H1 (cell line): ENCODE measurements around the gene BLNK. TPM values are rescaled to one million over a fixed set of nuclear protein-coding genes. Genes with fewer than 3 reads are reported as not detected.

Experiments
- CBX5 ChIP-seq: fragments of 300-800, 300-1000 bp; sonication (generic); IDR thresholded peaks from 2 replicates; pipeline ENCODE4 v1.7.1; 2016; ENCODE audit warnings: antibody characterized with exemption, low read length, low read depth
- MAX ChIP-seq: IDR thresholded peaks from 2 replicates; pipeline ENCODE4 v1.6.1; 2012; ENCODE audit warnings: inconsistent platforms
- POLR2AphosphoS5 ChIP-seq: IDR thresholded peaks from 2 replicates; pipeline ENCODE4 v1.6.1; 2011; ENCODE audit warnings: low read depth, low read length
- RBBP5 ChIP-seq: IDR thresholded peaks from 2 replicates; pipeline ENCODE4 v1.7.1; 2012; ENCODE audit warnings: low read depth, mild to moderate bottlenecking, inconsistent platforms, low read length, moderate library complexity, borderline replicate concordance
- SAP30 ChIP-seq: fragments of 300-600 bp; sonication (generic); IDR thresholded peaks from 2 replicates; pipeline ENCODE4 v1.7.1; 2012; ENCODE audit warnings: low read length, moderate library complexity, mild to moderate bottlenecking, inconsistent platforms; ENCODE audit not compliant: insufficient read depth, insufficient replicate concordance
- SP2 ChIP-seq: IDR thresholded peaks from 2 replicates; pipeline ENCODE4 v1.6.1; 2012; ENCODE audit warnings: mild to moderate bottlenecking, low read length, inconsistent platforms
- TAF1 ChIP-seq: IDR thresholded peaks from 2 replicates; pipeline ENCODE4 v1.6.1; 2011; ENCODE audit warnings: mild to moderate bottlenecking, low read depth, low read length
- USF2 ChIP-seq: IDR thresholded peaks from 2 replicates; pipeline ENCODE4 v1.6.1; 2011; ENCODE audit warnings: low read length, improper control_type of control experiment
- ZNF274 ChIP-seq: IDR thresholded peaks from 2 replicates; pipeline ENCODE4 v1.7.0; 2012; ENCODE audit warnings: low read length, borderline replicate concordance; ENCODE audit errors: extremely low read depth
- polyA plus RNA-seq, 7 experiments: library from polyadenylated mRNA; depleted of rRNA in 3 of 7; stranded (reverse) in 5 of 7; unstranded in 2 of 7; fragments of >200 nt in 5 of 7; fragments of 200-250 nt in 2 of 7; gene quantifications; 1 replicate in 5 of 7; 2 replicates in 1 of 7; 4 replicates in 1 of 7; pipeline versions ENCODE4 v1.2.1 to v1.2.3, GENCODE V29; 2011 to 2013; ENCODE audit warnings: missing spikeins in 2 of 7, mixed read lengths in 2 of 7
- total RNA-seq: library from RNA; stranded (reverse); fragmentation: NEBNext Ultra II Directional; extraction: Animal tissue kit (Norgen Biotek cat#: 25700); gene quantifications from 2 replicates; pipeline ENCODE4 v1.2.1, GENCODE V29; 2021

The BLNK gene
- total and polyA plus RNA-seq, 2 of the 8 experiments (the other 6 are each of a cell fraction or from before 2014, with no cell fraction given), result not detected

GRCh38 chr10:96290368-96291133 is 19.2 kb upstream of the BLNK start (continued):
- TF ChIP-seq RBBP5 (no peak), CBX5 (no peak), SAP30 (no peak), USF2 (no peak), ZNF274 (no peak), POLR2AphosphoS5 (no peak), TAF1 (no peak), SP2 (no peak), MAX (no peak)
